Measurements from ENCODE around the gene ADTRP. TPM values are rescaled to one million over a fixed set of nuclear protein-coding genes. Genes with fewer than 3 reads are reported as not detected.

ADTRP gene
- total RNA-seq, 2 donors from 2014 or later = 0.74 to 1.0 TPM

GRCh38 chr6:11820821-11821220 lies 42.2 kb upstream of the ADTRP start:
- Histone ChIP-seq H3K27ac (no peak overlapping the region), H3K4me3 (no peak overlapping the region), H3K9me3 (no peaks in the 10 kb centered on the region), H3K27me3 (replicated peaks; ENCODE audit: insufficient read depth) (no peaks in the 10 kb centered on the region), H3K36me3 (no peaks in the 10 kb centered on the region), H3K4me1 (replicated peaks) (no peaks in the 10 kb centered on the region)
- TF ChIP-seq CTCF (IDR thresholded peaks at IDR 0.05) (no peak), POLR2A (IDR thresholded peaks at IDR 0.05) (no peak), POLR2AphosphoS5 (IDR thresholded peaks at IDR 0.05) (no peak)
- intact Hi-C loops (cut with DNase I) = no loop called here
- 81% methylated on average over 4 of the region's 4 CpGs for WGBS
- no peak for DNase-seq (ENCODE audit: low spot score)

GRCh38 chr6:11819486-11819885 lies 40.9 kb upstream of the ADTRP start:
- H3K4me3 ChIP-seq = no peak overlapping the region
- no peaks in the 10 kb centered on the region for H3K27me3 ChIP-seq (replicated peaks; ENCODE audit: insufficient read depth)
- H3K4me1 ChIP-seq (replicated peaks) = no peaks in the 10 kb centered on the region
- H3K9me3 ChIP-seq = no peaks in the 10 kb centered on the region
- H3K27ac ChIP-seq = no peak overlapping the region
- no peak for DNase-seq (ENCODE audit: low spot score)
- intact Hi-C loops (cut with DNase I) = no loop called here
- no peaks in the 10 kb centered on the region for H3K36me3 ChIP-seq
- 100% methylated on average over 3 of the region's 3 CpGs for WGBS
- TF ChIP-seq CTCF (IDR thresholded peaks at IDR 0.05) = no peak
- TF ChIP-seq POLR2AphosphoS5 (IDR thresholded peaks at IDR 0.05) = no peak

GRCh38 chr6:11815231-11815630 lies 36.6 kb upstream of the ADTRP start:
- no peaks in the 10 kb centered on the region for H3K4me1 ChIP-seq (replicated peaks)
- no peak overlapping the region for H3K27ac ChIP-seq
- no peaks in the 10 kb centered on the region for H3K9me3 ChIP-seq
- intact Hi-C loops (cut with DNase I) = no loop called here
- H3K27me3 ChIP-seq (replicated peaks; ENCODE audit: insufficient read depth) = no peaks in the 10 kb centered on the region
- 55% methylated on average over 1 of the region's 1 CpG for WGBS
- TF ChIP-seq POLR2AphosphoS5 (IDR thresholded peaks at IDR 0.05) (no peak), CTCF (IDR thresholded peaks at IDR 0.05) (no peak), POLR2A (IDR thresholded peaks at IDR 0.05) (no peak)
- H3K36me3 ChIP-seq = no peaks in the 10 kb centered on the region
- DNase-seq (ENCODE audit: low spot score) = no peak
- H3K4me3 ChIP-seq = no peak overlapping the region

GRCh38 chr6:11814819-11815218 lies 36.2 kb upstream of the ADTRP start:
- 52% methylated on average over 4 of the region's 4 CpGs for WGBS
- intact Hi-C loops (cut with DNase I) = no loop called here
- no peaks in the 10 kb centered on the region for H3K36me3 ChIP-seq

GRCh38 chr6:11814106-11814505 lies 35.5 kb upstream of the ADTRP start:
- Histone ChIP-seq H3K4me3 (no peak overlapping the region), H3K27me3 (replicated peaks; ENCODE audit: insufficient read depth) (no peaks in the 10 kb centered on the region), H3K27ac (no peak overlapping the region), H3K36me3 (no peaks in the 10 kb centered on the region), H3K9me3 (no peaks in the 10 kb centered on the region), H3K4me1 (replicated peaks) (no peaks in the 10 kb centered on the region)
- intact Hi-C loops (cut with DNase I) = no loop called here
- 98% methylated on average over 2 of the region's 2 CpGs for WGBS
- TF ChIP-seq POLR2A (IDR thresholded peaks at IDR 0.05) (no peak), CTCF (IDR thresholded peaks at IDR 0.05) (no peak), POLR2AphosphoS5 (IDR thresholded peaks at IDR 0.05) (no peak)
- no peak for DNase-seq (ENCODE audit: low spot score)

More at GRCh38 chr6:11814819-11815218, 36.2 kb upstream of the ADTRP start:
- Histone ChIP-seq H3K4me3 (no peak overlapping the region), H3K27ac (no peak overlapping the region), H3K4me1 (replicated peaks) (no peaks in the 10 kb centered on the region), H3K27me3 (replicated peaks; ENCODE audit: insufficient read depth) (no peaks in the 10 kb centered on the region), H3K9me3 (no peaks in the 10 kb centered on the region)
- TF ChIP-seq POLR2A (IDR thresholded peaks at IDR 0.05) = no peak
- TF ChIP-seq POLR2AphosphoS5 (IDR thresholded peaks at IDR 0.05) = peak; percentile 10
- peak; percentile 23 for DNase-seq (ENCODE audit: low spot score)
